ELR (cell line): ENCODE measurements around the gene NLGN1.

ENCODE experiments used
- DNase-seq: peaks from one replicate; pipeline ENCODE4 v3.0.0-alpha.2; 2015; ENCODE audit warnings: low read depth

Gene NLGN1

DNA sequence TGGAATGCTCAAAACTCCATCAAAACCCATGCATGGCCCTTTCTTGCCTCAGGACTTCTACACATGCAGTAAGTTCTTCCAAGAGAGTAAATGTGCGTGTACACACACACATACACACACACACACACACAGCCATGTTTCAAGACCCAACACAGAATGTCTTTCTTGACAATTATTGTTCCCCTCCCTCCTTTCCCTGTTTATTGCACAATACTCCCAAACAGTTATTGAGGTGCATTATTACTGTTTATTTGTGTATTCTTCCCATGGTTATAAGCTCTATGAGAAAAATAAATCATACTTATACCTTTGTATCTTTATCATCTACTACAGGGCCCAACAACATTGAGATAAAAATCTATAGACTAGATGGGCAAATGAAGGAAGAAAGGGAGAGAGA is 937.8 kb downstream of the NLGN1 start:
- DNase-seq, result no peak

DNA sequence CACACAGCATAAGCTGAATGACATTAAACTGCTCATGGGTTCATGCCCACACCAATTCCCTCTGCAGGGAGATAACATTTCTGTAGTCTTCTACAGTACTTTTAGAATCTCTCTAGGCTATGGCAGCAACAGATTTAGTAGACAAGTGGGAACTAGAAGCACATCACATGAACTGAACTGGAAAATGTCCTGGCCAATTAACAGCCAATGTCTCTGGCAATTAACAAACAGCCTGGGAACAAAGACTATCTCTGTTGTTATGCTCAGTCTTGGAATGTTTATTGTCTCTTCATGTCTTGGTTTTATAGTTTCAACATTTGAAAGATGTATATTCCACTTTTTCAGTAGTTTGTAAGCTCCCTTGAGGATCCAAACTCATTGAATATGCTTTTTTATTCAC is 938.4 kb downstream of the NLGN1 start:
- no peak for DNase-seq
